ENCODE results near the gene GALNTL6. TPM values are rescaled to one million over a fixed set of nuclear protein-coding genes. Genes with fewer than 3 reads are reported as not detected.

GALNTL6 gene
- total and polyA plus RNA-seq, 2 experiments from 2014 or later: not detected

DNA sequence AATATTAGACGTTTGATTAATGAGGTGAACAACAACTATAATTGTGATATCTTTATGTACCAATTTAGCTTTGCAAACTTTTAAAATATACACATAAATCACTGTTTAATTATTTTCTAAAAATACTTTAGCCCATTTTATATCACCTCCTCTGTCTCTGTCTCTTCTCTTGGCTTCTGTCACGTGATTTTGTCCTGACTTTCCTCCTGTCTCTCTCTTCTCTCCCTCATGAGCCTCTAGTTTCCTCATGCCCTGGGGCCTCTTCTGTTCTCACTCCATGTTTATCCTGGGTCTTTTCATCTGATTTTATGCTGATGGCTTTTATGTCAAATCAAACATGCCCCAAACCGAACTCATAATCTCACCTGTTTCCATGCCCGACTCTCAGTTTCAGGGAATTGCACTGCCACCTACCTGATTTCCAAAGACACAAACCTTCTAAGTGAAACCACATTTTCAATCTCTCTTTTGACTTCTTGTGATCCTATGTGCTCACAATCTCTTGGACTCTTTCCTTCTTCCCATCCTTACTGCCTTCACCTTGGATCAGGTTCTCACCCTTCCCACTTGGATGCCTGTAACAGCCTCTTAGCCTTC lies 1052.4 kb downstream of the GALNTL6 start:
- no peak for DNase-seq (ENCODE audit: low read depth in 1 of 2, low spot score in 1 of 2)
- H3K36me3 ChIP-seq: no peaks in the 10 kb centered on the region
- H3K9me3 ChIP-seq (ENCODE audit: low read depth): no peaks in the 10 kb centered on the region
- peaks cover 6% of the 10 kb centered on the region for H3K4me1 ChIP-seq (ENCODE audit: low read depth)
- TF ChIP-seq, protein P1, sequence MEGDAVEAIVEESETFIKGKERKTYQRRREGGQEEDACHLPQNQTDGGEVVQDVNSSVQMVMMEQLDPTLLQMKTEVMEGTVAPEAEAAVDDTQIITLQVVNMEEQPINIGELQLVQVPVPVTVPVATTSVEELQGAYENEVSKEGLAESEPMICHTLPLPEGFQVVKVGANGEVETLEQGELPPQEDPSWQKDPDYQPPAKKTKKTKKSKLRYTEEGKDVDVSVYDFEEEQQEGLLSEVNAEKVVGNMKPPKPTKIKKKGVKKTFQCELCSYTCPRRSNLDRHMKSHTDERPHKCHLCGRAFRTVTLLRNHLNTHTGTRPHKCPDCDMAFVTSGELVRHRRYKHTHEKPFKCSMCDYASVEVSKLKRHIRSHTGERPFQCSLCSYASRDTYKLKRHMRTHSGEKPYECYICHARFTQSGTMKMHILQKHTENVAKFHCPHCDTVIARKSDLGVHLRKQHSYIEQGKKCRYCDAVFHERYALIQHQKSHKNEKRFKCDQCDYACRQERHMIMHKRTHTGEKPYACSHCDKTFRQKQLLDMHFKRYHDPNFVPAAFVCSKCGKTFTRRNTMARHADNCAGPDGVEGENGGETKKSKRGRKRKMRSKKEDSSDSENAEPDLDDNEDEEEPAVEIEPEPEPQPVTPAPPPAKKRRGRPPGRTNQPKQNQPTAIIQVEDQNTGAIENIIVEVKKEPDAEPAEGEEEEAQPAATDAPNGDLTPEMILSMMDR (IDR thresholded peaks at IDR 0.05; ENCODE audit: low read depth, low read length): no peak
- H3K4me3 ChIP-seq: no peak overlapping the region
- H3K27ac ChIP-seq: no peak overlapping the region
- H3K27me3 ChIP-seq: no peaks in the 10 kb centered on the region

DNA sequence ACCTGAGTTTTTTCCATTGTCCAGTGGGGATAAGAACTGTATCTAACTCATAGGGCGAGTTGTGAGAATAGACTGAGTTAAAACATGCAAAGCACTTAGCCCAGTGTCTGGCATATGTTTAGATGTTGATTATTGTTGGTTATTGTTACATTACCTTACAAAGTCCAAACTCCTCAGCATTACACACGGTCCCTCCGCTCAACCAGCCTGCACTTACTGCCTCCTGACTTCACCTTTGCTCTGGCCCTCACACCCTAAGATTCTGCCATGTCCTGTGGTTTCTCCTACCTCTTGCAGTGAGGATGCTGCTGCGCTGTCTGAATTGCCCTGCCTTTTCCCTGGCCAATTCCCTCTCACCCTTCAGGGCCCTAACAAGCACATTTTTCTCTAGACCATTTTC lies 1053.2 kb downstream of the GALNTL6 start:
- TF ChIP-seq, protein P1 (IDR thresholded peaks at IDR 0.05; ENCODE audit: low read depth, low read length): no peak
- Histone ChIP-seq H3K36me3 (no peaks in the 10 kb centered on the region), H3K9me3 (ENCODE audit: low read depth) (no peaks in the 10 kb centered on the region), H3K27me3 (no peaks in the 10 kb centered on the region), H3K4me3 (no peak overlapping the region), H3K27ac (no peak overlapping the region), H3K4me1 (ENCODE audit: low read depth) (peaks cover 6% of the 10 kb centered on the region)
- DNase-seq (ENCODE audit: low read depth in 1 of 2, low spot score in 1 of 2): no peak

DNA sequence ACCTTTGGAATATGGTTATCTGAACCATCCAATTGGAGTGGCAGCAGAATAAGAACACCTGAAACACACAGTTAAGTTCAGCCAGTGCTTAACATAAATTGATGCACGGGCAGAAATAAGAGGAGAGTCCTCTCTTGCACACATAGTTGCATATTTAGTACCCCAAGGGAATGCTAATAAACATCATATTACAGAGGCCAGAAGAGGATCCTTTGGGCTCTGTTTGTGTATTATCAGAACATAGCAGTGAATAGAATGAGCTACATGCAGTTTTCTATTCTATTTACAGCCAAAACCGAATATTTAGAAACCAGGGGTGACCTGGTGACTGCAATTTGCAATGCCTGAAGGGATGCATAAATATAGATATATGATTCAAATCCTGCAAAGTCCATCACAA lies 1054.6 kb downstream of the GALNTL6 start:
- Histone ChIP-seq H3K27me3 (no peaks in the 10 kb centered on the region), H3K4me3 (no peak overlapping the region), H3K27ac (no peak overlapping the region), H3K4me1 (ENCODE audit: low read depth) (peaks cover 6% of the 10 kb centered on the region), H3K9me3 (ENCODE audit: low read depth) (no peaks in the 10 kb centered on the region), H3K36me3 (no peaks in the 10 kb centered on the region)
- no peak for DNase-seq (ENCODE audit: low read depth in 1 of 2, low spot score in 1 of 2)
- TF ChIP-seq, protein P1 (IDR thresholded peaks at IDR 0.05; ENCODE audit: low read depth, low read length): no peak

DNA sequence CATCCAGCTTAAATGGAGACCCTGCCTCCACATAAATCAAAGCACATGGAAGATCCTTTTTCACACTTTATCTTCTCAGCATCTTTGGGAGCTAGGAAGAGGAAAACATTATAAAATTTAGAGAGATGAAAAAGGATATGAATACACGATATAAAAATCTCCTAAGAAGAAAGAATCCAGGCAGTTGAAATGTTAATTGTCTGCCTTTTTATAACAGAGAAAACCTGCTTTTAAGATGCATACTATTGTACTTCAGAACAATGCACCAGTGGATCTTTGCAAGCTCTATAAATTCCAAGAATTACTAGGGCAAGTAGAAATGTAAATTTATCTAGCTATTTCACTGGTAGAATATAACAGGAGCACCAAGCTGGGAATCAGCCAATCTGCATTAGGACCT lies 1055.1 kb downstream of the GALNTL6 start:
- Histone ChIP-seq H3K4me3 (no peak overlapping the region), H3K9me3 (ENCODE audit: low read depth) (no peaks in the 10 kb centered on the region), H3K27ac (no peak overlapping the region), H3K36me3 (no peaks in the 10 kb centered on the region), H3K4me1 (ENCODE audit: low read depth) (peaks cover 6% of the 10 kb centered on the region), H3K27me3 (no peaks in the 10 kb centered on the region)
- no peak for DNase-seq (ENCODE audit: low read depth in 1 of 2, low spot score in 1 of 2)
- TF ChIP-seq, protein P1 (IDR thresholded peaks at IDR 0.05; ENCODE audit: low read depth, low read length): no peak

DNA sequence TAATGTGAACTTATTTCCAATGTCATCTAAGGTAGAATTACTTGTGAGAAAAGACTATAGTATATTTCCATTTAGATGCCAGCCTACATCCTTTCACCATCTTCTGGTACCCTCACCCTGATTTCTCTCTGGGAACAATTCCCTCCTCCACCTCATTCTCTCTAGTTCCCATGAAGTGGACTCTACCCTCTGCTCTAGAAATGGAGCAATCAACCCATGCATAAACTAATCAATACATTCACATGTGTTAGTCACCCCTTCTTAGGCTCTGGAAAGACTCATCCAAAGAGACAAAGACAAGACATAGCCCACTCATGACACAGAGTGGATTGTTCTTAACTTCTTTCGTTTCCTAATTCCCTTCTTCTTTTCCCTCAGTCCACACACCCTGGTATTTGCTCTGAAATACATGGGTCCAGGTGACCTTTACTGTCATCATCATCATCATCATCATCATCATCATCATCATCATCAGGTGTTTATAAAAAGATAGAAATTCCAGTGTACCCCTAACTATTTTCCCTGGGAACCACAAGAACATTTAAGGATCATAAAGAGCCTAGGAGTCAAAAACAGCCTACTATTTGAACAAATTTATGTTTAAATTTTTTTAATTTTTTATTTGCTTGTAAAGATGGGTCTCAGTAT lies 1056.5 kb downstream of the GALNTL6 start:
- no peak for DNase-seq (ENCODE audit: low read depth in 1 of 2, low spot score in 1 of 2)
- Histone ChIP-seq H3K36me3 (no peaks in the 10 kb centered on the region), H3K4me1 (ENCODE audit: low read depth) (peaks cover 6% of the 10 kb centered on the region), H3K4me3 (no peak overlapping the region), H3K27me3 (no peaks in the 10 kb centered on the region), H3K27ac (no peak overlapping the region), H3K9me3 (ENCODE audit: low read depth) (no peaks in the 10 kb centered on the region)
- TF ChIP-seq, protein P1 (IDR thresholded peaks at IDR 0.05; ENCODE audit: low read depth, low read length): no peak

All from cardiac muscle cell (in vitro differentiated cells and primary cell).